Neural cell (in vitro differentiated cells): ENCODE data around the gene RIIAD1.

ENCODE experiments used
- EP300 ChIP-seq: fragments of 450-650 bp; conservative IDR thresholded peaks from 2 replicates; pipeline ENCODE4 v1.6.1; 2014; ENCODE audit warnings: antibody characterized with exemption, mild to moderate bottlenecking, moderate library complexity; ENCODE audit not compliant: poor library complexity, severe bottlenecking
- EZH2 ChIP-seq: fragments of 200-600, 300-800 bp; shearing (Covaris generic), sonication (generic); IDR thresholded peaks from 2 replicates; pipeline ENCODE4 v1.6.1; 2014; ENCODE audit warnings: antibody characterized with exemption, low read length, borderline replicate concordance, mild to moderate bottlenecking; ENCODE audit not compliant: insufficient read depth, poor library complexity, severe bottlenecking
- MXI1 ChIP-seq: fragments of 450-650 bp; conservative IDR thresholded peaks from 2 replicates; pipeline ENCODE4 v1.6.1; 2014; ENCODE audit warnings: antibody characterized with exemption, mild to moderate bottlenecking; ENCODE audit not compliant: poor library complexity, severe bottlenecking
- POLR2AphosphoS5 ChIP-seq: IDR thresholded peaks from 2 replicates; pipeline ENCODE4 v1.6.1; 2012
- RAD21 ChIP-seq: fragments of 450-650 bp; conservative IDR thresholded peaks from 2 replicates; pipeline ENCODE4 v1.6.1; 2014; ENCODE audit warnings: antibody characterized with exemption, mild to moderate bottlenecking, moderate library complexity
- REST ChIP-seq: IDR thresholded peaks from 2 replicates; pipeline ENCODE4 v1.6.1; 2012; ENCODE audit warnings: borderline replicate concordance
- TF ChIP-seq, protein P1 (sequence below): fragments of 450-650 bp; IDR thresholded peaks from 2 replicates; pipeline ENCODE4 v1.5.1; 2014; ENCODE audit warnings: antibody characterized with exemption, mild to moderate bottlenecking, moderate library complexity; ENCODE audit not compliant: poor library complexity, severe bottlenecking

GRCh38 chr1:151720554-151720953 lies 768 bp upstream of the RIIAD1 start:
- TF ChIP-seq, protein P1, sequence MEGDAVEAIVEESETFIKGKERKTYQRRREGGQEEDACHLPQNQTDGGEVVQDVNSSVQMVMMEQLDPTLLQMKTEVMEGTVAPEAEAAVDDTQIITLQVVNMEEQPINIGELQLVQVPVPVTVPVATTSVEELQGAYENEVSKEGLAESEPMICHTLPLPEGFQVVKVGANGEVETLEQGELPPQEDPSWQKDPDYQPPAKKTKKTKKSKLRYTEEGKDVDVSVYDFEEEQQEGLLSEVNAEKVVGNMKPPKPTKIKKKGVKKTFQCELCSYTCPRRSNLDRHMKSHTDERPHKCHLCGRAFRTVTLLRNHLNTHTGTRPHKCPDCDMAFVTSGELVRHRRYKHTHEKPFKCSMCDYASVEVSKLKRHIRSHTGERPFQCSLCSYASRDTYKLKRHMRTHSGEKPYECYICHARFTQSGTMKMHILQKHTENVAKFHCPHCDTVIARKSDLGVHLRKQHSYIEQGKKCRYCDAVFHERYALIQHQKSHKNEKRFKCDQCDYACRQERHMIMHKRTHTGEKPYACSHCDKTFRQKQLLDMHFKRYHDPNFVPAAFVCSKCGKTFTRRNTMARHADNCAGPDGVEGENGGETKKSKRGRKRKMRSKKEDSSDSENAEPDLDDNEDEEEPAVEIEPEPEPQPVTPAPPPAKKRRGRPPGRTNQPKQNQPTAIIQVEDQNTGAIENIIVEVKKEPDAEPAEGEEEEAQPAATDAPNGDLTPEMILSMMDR, result no peak
- TF ChIP-seq POLR2AphosphoS5 (no peak), EZH2 (no peak), REST (no peak), EP300 (no peak), MXI1 (no peak), RAD21 (no peak)
